Fibroblast of peridontal ligament (primary cell): Measurements from ENCODE around the gene ADGRF4.
"Not testable (repeated sequence)": the region's sequence is repeated elsewhere in the genome, so short reads cannot be mapped to it uniquely, and the experiment has no call there.

Source experiments
- DNase-seq: peaks from one replicate; pipeline ENCODE4 v3.0.0-alpha.2; 2010; ENCODE audit errors: extremely low read depth

ADGRF4 gene

GRCh38 chr6:47734831-47735481 is 36.6 kb downstream of the ADGRF4 start:
- no peak for DNase-seq

- no peak for DNase-seq
Observed at GRCh38 chr6:47736083-47736700, 37.8 kb downstream of the ADGRF4 start.

- no peak for DNase-seq
Observed at GRCh38 chr6:47737406-47737805, 39.0 kb downstream of the ADGRF4 start.

GRCh38 chr6:47740714-47741113 is 42.3 kb downstream of the ADGRF4 start:
- no peak for DNase-seq

GRCh38 chr6:47741807-47742206 is 43.4 kb downstream of the ADGRF4 start:
- DNase-seq, result no peak

- DNase-seq, result peak; percentile 20
Observed at GRCh38 chr6:47743744-47744143, 45.4 kb downstream of the ADGRF4 start.

GRCh38 chr6:47745269-47745668 is 46.9 kb downstream of the ADGRF4 start:
- DNase-seq, result not testable (repeated sequence)

GRCh38 chr6:47749757-47750156 is 51.4 kb downstream of the ADGRF4 start:
- no peak for DNase-seq

- no peak for DNase-seq
Observed at GRCh38 chr6:47752801-47753200, 54.4 kb downstream of the ADGRF4 start.

- no peak for DNase-seq
Observed at GRCh38 chr6:47759364-47759763, 61.0 kb downstream of the ADGRF4 start.

GRCh38 chr6:47762502-47762901 is 64.1 kb downstream of the ADGRF4 start:
- DNase-seq, result no peak

- DNase-seq, result no peak
Observed at GRCh38 chr6:47766445-47766844, 68.1 kb downstream of the ADGRF4 start.

GRCh38 chr6:47767102-47767501 is 68.7 kb downstream of the ADGRF4 start:
- DNase-seq, result no peak

- DNase-seq, result no peak
Observed at GRCh38 chr6:47769982-47770381, 71.6 kb downstream of the ADGRF4 start.
